HepG2 (cell line): Measurements from ENCODE around the gene ARL16. TPM values are rescaled to one million over a fixed set of nuclear protein-coding genes. Genes with fewer than 3 reads are reported as not detected.

ENCODE experiments used
- ATF7 ChIP-seq, 2 experiments: fragments of 450-650 bp in 1 of 2; sonication (generic) in 1 of 2; formaldehyde crosslinking in 1 of 2; IDR thresholded peaks; 2 replicates each; pipeline versions ENCODE4 v1.4.0 to v1.6.1; 2016 to 2020; ENCODE audit warnings: antibody characterized with exemption in 1 of 2, mild to moderate bottlenecking in 1 of 2, missing genetic modification reagents in 1 of 2
- CENPX ChIP-seq: sonication (generic); formaldehyde crosslinking; IDR thresholded peaks from 2 replicates; pipeline ENCODE4 v1.9.0; 2021; ENCODE audit warnings: mild to moderate bottlenecking, missing genetic modification reagents, moderate library complexity
- ELF4 ChIP-seq: sonication (generic); formaldehyde crosslinking; IDR thresholded peaks from 2 replicates; pipeline ENCODE4 v1.5.0; 2020; ENCODE audit warnings: missing genetic modification reagents, mild to moderate bottlenecking, moderate library complexity, borderline replicate concordance
- HIVEP1 ChIP-seq: sonication (generic); formaldehyde crosslinking; IDR thresholded peaks from 2 replicates; pipeline ENCODE4 v1.4.0; 2020; ENCODE audit warnings: mild to moderate bottlenecking, missing genetic modification reagents
- KMT2B ChIP-seq: IDR thresholded peaks from 2 replicates; pipeline ENCODE4 v1.6.1; 2016; ENCODE audit warnings: missing genetic modification reagents, missing compliant biosample characterization
- RNF2 ChIP-seq: fragments of 450-650 bp; conservative IDR thresholded peaks from 2 replicates; pipeline ENCODE4 v1.6.1; 2016; ENCODE audit warnings: low read depth
- SP5 ChIP-seq: IDR thresholded peaks from 2 replicates; pipeline ENCODE4 v1.6.1; 2016; ENCODE audit warnings: low read depth, borderline replicate concordance
- ZBTB7B ChIP-seq: sonication (generic); formaldehyde crosslinking; IDR thresholded peaks from 2 replicates; pipeline ENCODE4 v1.4.0; 2020; ENCODE audit warnings: missing genetic modification reagents
- ZNF282 ChIP-seq: fragments of 450-650 bp; IDR thresholded peaks from 2 replicates; pipeline ENCODE4 v1.6.1; 2018; ENCODE audit not compliant: partially characterized antibody
- ZNF891 ChIP-seq: sonication (generic); formaldehyde crosslinking; IDR thresholded peaks from 2 replicates; pipeline ENCODE4 v1.5.0; 2020; ENCODE audit warnings: mild to moderate bottlenecking, missing genetic modification reagents
- ZSCAN31 ChIP-seq: sonication (generic); formaldehyde crosslinking; IDR thresholded peaks from 2 replicates; pipeline ENCODE4 v1.5.0; 2020; ENCODE audit warnings: low read depth, mild to moderate bottlenecking, missing genetic modification reagents
- polyA plus RNA-seq, 8 experiments: library from polyadenylated mRNA; depleted of rRNA in 3 of 8; stranded (reverse) in 7 of 8; unstranded in 1 of 8; fragments of >200 nt; fragmentation: Illumina TruSeq in 4 of 8; extraction: Trizol in 4 of 8; gene quantifications; 2 replicates each; pipeline versions ENCODE4 v1.2.1 to v1.2.3, GENCODE V29; 2011 to 2016; ENCODE audit warnings: low read depth in 4 of 8, missing spikeins in 1 of 8, mixed read lengths in 1 of 8; ENCODE audit not compliant: insufficient read depth in 1 of 8
- total RNA-seq, 5 experiments: library from RNA; depleted of rRNA; stranded (reverse); fragments of >200 nt; fragmentation: Illumina TruSeq; extraction: Trizol; gene quantifications; 2 replicates each; pipeline ENCODE4 v1.2.3, GENCODE V29; 2016; ENCODE audit warnings: low read depth in 1 of 5
- TF ChIP-seq, protein P1 (sequence below): sonication (generic); IDR thresholded peaks from 2 replicates; pipeline ENCODE4 v1.6.1; 2016; ENCODE audit warnings: low read depth, borderline replicate concordance
- TF ChIP-seq, protein P2 (sequence below): sonication (generic); formaldehyde crosslinking; IDR thresholded peaks from 2 replicates; pipeline ENCODE4 v1.4.0; 2020; ENCODE audit warnings: missing genetic modification reagents
- TF ChIP-seq, protein P3 (sequence below), 2 experiments: sonication (generic) in 1 of 2; formaldehyde crosslinking in 1 of 2; IDR thresholded peaks; 2 replicates each; pipeline versions ENCODE4 v1.4.0 to v1.6.1; 2018 to 2020; ENCODE audit warnings: missing genetic modification reagents in 2 of 2, borderline replicate concordance in 1 of 2, low read depth in 1 of 2, mild to moderate bottlenecking in 1 of 2, missing biosample characterization in 1 of 2
- TF ChIP-seq, protein P4 (sequence below): sonication (generic); formaldehyde crosslinking; IDR thresholded peaks from 2 replicates; pipeline ENCODE4 v1.4.0; 2020; ENCODE audit warnings: missing genetic modification reagents
- TF ChIP-seq, protein P5 (sequence below): IDR thresholded peaks from 2 replicates; pipeline ENCODE4 v1.6.1; 2016
- TF ChIP-seq, protein P6 (sequence below): sonication (generic); formaldehyde crosslinking; IDR thresholded peaks from 2 replicates; pipeline ENCODE4 v1.5.0; 2020; ENCODE audit warnings: missing genetic modification reagents

ARL16 gene
- total and polyA plus RNA-seq, 2 of the 13 experiments (the other 11 are each of a cell fraction or from before 2014, with no cell fraction given), result 20.8 to 30.8 TPM

DNA sequence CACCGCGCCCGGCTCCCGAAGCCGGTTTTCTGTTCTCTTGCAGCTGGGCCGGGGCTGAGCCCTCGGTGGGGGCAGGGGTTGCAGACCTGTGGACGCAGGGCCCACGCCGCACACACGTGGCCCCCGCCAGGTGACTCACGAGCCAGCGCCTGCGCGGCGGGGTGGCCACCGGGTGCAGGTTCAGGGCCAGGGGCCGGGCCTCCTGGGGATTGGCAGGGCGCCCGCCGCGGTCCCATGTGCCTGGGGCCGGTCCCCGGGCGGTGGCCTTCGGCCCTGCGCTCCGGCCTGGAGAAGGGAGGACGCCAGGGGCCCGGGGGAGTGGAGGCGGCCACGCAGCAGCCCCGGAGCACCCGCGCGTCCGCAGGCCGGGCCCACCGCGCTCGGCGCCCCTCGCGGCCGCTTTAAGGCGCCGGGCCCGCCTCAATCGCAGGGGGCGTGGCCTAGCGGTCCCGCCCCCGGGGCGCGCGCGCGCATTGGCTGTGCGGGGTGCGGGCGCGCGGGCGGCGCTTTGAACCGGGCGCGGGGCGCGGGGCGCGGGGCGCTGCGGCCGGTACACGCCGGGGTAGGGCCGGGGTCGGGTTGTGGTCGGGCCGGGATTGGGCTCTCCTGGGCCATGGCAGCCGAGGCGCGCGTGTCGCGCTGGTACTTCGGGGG is 28.3 kb upstream of the ARL16 start, which contains the start of gene SLC25A10 (continued):
- TF ChIP-seq CENPX (no peak), KMT2B (CRISPR knock-in tag) (peak; percentile 89), ZBTB7B (peak; percentile 89), HIVEP1 (CRISPR knock-in tag) (peak; percentile 92), ATF7 (IDR thresholded peaks at IDR 0.05) (no peak), ATF7 (CRISPR knock-in tag; IDR thresholded peaks at IDR 0.05) (peak; percentile 90), ZNF282 (no peak), SP5 (CRISPR knock-in tag) (peak; percentile 72), ZSCAN31 (CRISPR knock-in tag) (peak; percentile 100), ELF4 (CRISPR knock-in tag) (no peak), ZNF891 (CRISPR knock-in tag) (peak; percentile 95), RNF2 (peak; percentile 98)
- TF ChIP-seq, protein P1, sequence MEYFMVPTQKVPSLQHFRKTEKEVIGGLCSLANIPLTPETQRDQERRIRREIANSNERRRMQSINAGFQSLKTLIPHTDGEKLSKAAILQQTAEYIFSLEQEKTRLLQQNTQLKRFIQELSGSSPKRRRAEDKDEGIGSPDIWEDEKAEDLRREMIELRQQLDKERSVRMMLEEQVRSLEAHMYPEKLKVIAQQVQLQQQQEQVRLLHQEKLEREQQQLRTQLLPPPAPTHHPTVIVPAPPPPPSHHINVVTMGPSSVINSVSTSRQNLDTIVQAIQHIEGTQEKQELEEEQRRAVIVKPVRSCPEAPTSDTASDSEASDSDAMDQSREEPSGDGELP, result peak; percentile 97
- TF ChIP-seq, protein P2, sequence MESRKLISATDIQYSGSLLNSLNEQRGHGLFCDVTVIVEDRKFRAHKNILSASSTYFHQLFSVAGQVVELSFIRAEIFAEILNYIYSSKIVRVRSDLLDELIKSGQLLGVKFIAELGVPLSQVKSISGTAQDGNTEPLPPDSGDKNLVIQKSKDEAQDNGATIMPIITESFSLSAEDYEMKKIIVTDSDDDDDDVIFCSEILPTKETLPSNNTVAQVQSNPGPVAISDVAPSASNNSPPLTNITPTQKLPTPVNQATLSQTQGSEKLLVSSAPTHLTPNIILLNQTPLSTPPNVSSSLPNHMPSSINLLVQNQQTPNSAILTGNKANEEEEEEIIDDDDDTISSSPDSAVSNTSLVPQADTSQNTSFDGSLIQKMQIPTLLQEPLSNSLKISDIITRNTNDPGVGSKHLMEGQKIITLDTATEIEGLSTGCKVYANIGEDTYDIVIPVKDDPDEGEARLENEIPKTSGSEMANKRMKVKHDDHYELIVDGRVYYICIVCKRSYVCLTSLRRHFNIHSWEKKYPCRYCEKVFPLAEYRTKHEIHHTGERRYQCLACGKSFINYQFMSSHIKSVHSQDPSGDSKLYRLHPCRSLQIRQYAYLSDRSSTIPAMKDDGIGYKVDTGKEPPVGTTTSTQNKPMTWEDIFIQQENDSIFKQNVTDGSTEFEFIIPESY (CRISPR knock-in tag), result peak; percentile 85
- TF ChIP-seq, protein P3, sequence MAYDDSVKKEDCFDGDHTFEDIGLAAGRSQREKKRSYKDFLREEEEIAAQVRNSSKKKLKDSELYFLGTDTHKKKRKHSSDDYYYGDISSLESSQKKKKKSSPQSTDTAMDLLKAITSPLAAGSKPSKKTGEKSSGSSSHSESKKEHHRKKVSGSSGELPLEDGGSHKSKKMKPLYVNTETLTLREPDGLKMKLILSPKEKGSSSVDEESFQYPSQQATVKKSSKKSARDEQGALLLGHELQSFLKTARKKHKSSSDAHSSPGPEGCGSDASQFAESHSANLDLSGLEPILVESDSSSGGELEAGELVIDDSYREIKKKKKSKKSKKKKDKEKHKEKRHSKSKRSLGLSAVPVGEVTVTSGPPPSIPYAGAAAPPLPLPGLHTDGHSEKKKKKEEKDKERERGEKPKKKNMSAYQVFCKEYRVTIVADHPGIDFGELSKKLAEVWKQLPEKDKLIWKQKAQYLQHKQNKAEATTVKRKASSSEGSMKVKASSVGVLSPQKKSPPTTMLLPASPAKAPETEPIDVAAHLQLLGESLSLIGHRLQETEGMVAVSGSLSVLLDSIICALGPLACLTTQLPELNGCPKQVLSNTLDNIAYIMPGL (CRISPR knock-in tag; IDR thresholded peaks at IDR 0.05; ENCODE audit: borderline replicate concordance in 1 of 2, low read depth in 1 of 2), result peak in 1 of 2 experiments; percentile 92; a peak in 1 of 4 replicates
- TF ChIP-seq, protein P4, sequence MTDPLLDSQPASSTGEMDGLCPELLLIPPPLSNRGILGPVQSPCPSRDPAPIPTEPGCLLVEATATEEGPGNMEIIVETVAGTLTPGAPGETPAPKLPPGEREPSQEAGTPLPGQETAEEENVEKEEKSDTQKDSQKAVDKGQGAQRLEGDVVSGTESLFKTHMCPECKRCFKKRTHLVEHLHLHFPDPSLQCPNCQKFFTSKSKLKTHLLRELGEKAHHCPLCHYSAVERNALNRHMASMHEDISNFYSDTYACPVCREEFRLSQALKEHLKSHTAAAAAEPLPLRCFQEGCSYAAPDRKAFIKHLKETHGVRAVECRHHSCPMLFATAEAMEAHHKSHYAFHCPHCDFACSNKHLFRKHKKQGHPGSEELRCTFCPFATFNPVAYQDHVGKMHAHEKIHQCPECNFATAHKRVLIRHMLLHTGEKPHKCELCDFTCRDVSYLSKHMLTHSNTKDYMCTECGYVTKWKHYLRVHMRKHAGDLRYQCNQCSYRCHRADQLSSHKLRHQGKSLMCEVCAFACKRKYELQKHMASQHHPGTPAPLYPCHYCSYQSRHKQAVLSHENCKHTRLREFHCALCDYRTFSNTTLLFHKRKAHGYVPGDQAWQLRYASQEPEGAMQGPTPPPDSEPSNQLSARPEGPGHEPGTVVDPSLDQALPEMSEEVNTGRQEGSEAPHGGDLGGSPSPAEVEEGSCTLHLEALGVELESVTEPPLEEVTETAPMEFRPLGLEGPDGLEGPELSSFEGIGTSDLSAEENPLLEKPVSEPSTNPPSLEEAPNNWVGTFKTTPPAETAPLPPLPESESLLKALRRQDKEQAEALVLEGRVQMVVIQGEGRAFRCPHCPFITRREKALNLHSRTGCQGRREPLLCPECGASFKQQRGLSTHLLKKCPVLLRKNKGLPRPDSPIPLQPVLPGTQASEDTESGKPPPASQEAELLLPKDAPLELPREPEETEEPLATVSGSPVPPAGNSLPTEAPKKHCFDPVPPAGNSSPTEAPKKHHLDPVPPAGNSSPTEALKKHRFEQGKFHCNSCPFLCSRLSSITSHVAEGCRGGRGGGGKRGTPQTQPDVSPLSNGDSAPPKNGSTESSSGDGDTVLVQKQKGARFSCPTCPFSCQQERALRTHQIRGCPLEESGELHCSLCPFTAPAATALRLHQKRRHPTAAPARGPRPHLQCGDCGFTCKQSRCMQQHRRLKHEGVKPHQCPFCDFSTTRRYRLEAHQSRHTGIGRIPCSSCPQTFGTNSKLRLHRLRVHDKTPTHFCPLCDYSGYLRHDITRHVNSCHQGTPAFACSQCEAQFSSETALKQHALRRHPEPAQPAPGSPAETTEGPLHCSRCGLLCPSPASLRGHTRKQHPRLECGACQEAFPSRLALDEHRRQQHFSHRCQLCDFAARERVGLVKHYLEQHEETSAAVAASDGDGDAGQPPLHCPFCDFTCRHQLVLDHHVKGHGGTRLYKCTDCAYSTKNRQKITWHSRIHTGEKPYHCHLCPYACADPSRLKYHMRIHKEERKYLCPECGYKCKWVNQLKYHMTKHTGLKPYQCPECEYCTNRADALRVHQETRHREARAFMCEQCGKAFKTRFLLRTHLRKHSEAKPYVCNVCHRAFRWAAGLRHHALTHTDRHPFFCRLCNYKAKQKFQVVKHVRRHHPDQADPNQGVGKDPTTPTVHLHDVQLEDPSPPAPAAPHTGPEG, result peak; percentile 95
- TF ChIP-seq, protein P5, sequence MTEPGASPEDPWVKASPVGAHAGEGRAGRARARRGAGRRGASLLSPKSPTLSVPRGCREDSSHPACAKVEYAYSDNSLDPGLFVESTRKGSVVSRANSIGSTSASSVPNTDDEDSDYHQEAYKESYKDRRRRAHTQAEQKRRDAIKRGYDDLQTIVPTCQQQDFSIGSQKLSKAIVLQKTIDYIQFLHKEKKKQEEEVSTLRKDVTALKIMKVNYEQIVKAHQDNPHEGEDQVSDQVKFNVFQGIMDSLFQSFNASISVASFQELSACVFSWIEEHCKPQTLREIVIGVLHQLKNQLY (CRISPR knock-in tag), result peak; percentile 100
- TF ChIP-seq, protein P6, sequence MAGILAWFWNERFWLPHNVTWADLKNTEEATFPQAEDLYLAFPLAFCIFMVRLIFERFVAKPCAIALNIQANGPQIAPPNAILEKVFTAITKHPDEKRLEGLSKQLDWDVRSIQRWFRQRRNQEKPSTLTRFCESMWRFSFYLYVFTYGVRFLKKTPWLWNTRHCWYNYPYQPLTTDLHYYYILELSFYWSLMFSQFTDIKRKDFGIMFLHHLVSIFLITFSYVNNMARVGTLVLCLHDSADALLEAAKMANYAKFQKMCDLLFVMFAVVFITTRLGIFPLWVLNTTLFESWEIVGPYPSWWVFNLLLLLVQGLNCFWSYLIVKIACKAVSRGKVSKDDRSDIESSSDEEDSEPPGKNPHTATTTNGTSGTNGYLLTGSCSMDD, result peak; percentile 91
